ENCODE measurements around the gene DMGDH.
A peak's percentile ranks its signal among the peaks of the same experiment; 100 is the strongest.

DMGDH gene

GRCh38 chr5:79062436-79062835 is 7.0 kb downstream of the DMGDH start:
- no peak for DNase-seq

GRCh38 chr5:79059674-79060073 is 9.8 kb downstream of the DMGDH start:
- no peak for DNase-seq

GRCh38 chr5:79056847-79057246 is 12.6 kb downstream of the DMGDH start:
- DNase-seq, result no peak

DNA sequence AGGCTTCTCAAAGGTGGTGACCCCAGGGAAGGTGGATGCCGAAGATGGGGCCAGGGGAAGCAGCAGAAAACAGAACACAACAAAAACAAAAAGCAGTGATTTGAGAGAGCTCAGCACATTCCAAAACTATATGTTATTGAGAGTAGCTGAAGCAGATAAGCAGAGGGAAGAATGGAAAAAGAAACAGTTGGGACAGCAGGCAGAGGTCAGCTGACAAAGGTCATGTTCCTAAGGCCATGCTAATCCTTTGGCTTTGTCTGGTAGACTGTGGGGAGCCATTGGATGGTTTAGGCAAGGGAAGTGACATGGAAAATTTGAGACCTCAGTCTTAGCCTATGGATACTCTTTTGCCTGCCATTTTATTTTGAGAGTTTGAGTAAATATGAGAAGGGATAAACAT is 14.5 kb downstream of the DMGDH start:
- no peak for DNase-seq

DNA sequence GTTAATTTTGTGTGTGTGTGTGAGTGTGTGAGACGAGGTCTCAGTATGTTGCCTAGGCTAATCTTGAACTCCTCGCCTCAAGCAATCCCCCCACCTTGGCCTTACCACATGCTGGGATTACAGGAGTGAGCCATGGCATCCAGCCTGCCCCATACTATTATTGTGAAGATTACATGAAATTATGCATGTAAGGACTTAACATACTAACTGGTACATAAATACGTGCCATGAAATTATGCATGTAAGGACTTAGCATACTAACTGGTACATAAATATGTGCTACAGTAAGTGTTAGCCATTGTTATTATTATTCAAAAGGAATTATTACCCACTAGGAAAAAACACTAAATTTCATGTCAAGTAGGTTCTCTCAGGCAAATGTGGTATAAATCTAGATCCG is 16.2 kb downstream of the DMGDH start:
- no peak for DNase-seq

DNA sequence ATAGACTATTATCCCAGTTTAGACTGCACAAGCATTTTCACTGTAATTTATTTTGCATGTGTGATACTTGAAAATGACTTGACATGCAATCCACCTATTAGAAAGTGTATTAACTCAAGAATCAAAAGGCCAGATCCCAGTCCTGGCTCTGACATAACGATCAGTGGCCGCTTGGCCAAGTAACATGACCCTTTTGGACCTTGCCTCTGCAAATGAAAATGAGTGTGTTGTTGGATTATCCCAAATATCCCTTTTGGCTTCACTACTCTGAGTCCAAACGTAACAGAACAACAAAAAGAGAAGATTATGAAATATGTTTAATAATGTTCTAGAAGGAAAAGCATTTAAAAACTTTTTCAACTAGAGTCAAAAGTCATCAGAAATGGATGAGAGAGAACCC is 19.0 kb downstream of the DMGDH start:
- DNase-seq, result no peak

DNA sequence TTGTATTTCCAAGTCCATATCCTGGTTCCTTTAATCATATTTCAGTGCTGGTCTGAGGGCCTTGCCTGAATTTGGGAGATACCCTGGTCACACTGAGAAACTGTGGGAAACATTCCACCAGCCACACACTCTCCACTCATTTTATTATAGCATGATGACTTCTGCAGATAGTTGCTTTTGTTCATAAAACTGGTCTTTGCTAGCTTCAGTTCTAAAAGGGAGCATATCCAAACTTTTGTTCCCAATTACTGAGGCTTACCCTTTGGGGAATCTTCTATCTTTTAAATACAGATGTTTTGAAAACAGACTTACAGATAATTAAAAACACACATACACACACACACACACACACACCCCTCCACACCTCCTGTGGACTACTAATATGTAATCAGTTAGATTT is 21.0 kb downstream of the DMGDH start:
- no peak for DNase-seq

- DNase-seq, result no peak
Observed at GRCh38 chr5:79047199-79047598, 22.3 kb downstream of the DMGDH start.

GRCh38 chr5:79042188-79042587 is 27.3 kb downstream of the DMGDH start:
- no peak for DNase-seq

- no peak for DNase-seq
Observed at GRCh38 chr5:79036769-79037168, 32.7 kb downstream of the DMGDH start.

- no peak for DNase-seq
Observed at GRCh38 chr5:79035237-79035636, 34.2 kb downstream of the DMGDH start.

GRCh38 chr5:79032782-79033181 is 36.7 kb downstream of the DMGDH start:
- DNase-seq, result no peak

DNA sequence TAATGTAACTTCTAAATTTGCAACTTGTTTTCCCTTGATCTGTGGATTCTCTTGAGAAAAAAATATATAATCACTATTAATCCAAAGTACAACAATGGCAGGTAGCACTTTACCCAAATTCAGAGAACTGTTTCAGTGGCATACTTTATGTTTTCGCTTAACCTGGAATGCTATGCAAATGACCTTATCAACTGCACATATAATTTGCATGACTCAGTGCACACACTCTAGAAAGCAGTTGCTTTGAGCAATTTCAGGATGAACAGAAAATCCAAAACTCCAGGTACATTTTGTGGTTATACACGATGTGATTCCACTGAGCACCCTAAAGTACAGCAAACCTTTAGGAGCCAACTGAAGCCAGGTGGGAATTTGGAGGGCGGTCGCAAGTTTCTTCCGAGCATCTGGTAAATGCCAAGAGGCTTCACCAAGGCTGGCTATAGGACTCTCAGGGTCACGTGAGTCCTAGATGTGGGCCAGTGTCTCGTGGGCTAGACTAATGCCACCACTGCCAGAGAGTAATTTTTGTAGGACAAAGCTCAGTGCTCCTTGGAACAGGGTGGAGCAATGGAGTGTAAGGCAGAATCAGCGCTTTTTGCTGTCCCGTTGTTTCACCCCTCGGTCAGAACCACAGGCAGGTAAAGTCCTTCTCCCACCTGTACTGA is 37.3 kb downstream of the DMGDH start:
- no peak for DNase-seq

GRCh38 chr5:79031485-79031867 is 38.0 kb downstream of the DMGDH start:
- DNase-seq, result no peak

GRCh38 chr5:79030663-79031484 is 38.6 kb downstream of the DMGDH start:
- DNase-seq, result no peak

- peak; percentile 21 for DNase-seq
Observed at GRCh38 chr5:79025054-79025472, 44.4 kb downstream of the DMGDH start.

- no peak for DNase-seq
Observed at GRCh38 chr5:79023947-79024346, 45.5 kb downstream of the DMGDH start.

DNA sequence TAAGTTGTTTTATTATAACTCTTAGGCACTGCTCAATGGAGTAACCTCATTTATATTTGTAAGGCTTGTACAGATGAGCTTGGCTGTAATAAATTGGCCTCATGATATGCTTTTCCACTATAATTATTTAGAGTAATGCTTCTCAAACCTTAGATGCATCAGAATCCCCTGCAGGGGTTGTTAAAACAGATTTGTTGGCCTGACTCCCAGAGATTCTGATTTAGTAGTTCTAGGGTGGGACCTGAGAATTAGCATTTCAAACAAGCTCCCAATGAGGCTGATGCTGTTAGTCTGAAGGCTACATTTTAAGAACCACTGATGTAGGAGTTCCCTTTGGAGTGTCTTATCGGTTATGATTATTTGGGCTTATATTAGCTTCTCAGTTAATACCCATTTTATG is 46.1 kb downstream of the DMGDH start:
- DNase-seq, result no peak

DNA sequence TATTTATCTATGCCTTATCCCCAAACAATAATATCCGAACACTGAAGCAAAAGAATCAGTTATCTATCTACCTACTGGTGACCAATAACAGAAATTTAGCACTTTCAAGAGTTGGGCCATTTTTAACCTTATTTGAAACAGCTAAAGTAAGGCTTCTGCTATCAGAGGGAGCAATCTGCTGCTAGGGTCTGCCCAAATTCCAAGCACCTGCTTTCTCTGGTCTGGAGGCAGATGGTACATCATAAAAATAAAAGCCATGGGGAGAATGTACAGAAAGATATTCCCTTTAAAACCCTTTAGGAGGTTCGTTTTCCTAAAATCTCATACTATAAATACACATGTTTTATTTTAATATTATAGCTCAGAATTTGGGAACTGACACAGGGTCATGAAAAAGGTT is 46.7 kb downstream of the DMGDH start:
- DNase-seq, result no peak

DNA sequence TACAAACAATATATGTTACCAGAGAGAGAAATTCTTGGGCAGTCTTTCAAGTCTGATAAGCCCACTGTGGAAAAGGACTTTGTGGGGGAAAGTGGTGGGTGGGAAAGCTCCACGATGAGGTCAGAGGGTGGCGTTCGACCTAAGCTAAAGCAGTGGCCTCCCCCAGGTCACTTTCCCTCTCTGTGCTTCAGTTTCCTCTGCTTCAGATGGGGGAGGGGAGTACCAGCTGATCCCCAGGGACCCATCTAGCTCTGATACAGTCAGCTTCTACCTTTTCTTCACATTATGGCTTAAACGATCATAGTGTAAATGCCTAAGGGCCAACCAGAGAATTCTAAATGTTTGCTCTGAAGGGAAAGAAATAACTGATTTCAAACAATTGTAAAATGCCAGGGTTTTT is 47.7 kb downstream of the DMGDH start:
- DNase-seq, result peak; percentile 36

GRCh38 chr5:79020861-79021561 is 48.5 kb downstream of the DMGDH start:
- DNase-seq, result peak; percentile 45

DNA sequence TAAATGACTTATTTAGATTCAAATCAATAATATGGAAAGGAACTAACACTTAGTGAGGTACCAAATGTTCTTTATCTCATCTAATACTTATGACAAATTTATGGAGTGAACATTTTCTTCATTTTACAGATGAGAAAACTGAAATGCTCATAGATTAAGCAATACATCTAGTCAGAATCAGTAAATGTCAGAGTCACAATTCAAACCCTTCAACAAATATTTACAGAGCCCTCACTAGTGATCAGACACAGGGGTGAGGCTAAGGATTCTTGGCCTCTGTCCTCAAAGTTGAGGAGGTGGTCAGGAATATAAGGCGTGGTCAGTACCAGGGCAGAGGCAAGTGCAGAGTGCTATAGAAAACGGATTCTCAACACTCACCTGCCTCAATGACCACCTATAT is 54.8 kb downstream of the DMGDH start:
- no peak for DNase-seq

DNA sequence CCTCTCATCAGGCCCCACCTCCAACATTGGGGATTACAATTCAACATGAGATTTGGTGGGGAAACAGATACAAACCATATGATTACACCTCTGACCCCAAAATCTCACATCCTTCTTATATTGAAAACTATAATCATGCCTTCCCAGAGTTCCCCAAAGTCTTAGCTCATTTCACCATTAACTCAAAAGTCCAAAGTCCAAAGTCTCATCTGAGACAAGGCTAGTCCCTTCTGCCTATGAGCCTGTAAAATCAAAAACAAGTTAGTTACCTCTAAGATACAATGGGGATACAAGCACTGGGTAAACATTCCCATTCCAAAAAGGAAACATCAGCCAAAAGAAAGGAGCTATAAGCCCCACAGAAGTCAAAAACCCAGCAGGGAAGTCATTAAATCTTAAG is 57.6 kb downstream of the DMGDH start:
- DNase-seq, result no peak

DNA sequence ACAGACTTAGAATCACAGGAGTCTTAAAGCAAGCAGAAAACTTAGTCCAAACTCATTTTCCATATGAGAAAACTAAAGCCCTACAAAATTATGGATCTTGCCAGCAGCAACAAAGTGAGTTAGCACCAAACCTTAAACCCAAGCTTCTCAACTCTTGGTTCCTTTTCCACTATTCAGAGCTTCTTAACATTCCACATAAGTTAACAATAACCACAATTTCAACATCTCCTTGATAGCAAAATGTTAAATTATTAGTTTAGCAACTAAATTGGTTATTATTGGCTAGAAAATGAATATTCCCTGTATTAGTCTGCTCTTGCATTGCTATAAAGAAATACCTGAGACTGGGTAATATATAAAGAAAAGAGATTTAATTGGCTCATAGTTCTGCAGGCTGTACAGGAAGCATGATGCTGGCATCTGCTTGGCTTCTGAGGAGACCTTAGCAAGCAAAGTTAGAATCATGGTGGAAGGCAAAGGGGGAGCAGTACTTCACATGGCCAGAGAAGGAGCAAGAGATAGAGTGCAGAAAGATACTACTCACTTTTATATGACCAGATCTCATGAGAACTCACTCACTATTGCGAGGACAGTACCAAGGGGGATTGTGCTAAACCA is 58.1 kb downstream of the DMGDH start:
- no peak for DNase-seq

All from NCI-H2171 (cell line).